HG02763 (cell line): Measurements from ENCODE around the gene SLC12A2.
A peak's percentile ranks its signal among the peaks of the same experiment; 100 is the strongest.

Experiments used
- ATAC-seq: cut with Tn5 transposase; IDR thresholded peaks from one replicate; pipeline ENCODE4 v1.9.1; 2021; ENCODE audit warnings: mild to moderate bottlenecking, moderate library complexity; ENCODE audit not compliant: unreplicated experiment

Gene SLC12A2

DNA sequence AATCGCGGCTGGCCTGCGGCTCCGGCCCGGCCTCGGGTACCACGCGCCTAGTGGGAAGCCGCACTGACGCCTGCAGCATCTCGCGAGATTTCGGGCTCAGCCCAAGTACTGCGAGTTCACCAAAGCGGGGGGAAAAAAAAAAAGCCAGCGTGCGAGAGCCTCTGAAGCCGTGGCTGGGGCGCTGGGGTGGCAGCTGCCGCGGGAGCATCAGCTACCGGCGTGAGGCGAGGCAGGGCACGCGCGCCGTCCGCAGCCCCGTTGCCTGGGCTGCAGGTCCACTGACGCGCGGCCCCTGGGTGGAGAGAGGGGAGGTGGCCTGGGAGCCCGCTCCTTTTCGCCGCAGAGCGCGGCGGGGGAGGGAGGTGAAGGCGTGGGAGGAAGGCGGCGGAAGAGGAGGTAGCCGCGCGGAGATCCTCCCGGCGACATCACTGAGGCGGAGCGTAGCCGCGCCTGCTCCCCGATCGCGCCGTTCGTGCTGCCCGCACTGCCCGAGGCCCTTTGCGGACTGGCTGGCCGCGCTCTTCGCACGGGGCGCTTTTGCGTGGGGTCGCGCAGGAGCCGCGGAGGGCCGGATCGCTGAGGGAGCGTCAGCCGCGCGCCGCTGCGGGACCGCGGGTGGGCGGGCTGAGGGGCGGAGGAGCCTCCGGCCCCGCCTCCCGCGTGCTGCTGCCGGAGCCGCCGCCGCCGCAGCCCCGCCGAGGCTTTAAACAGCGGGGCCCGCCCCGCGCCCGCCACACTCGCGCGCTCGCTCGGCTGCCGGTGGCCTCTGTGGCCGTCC lies at the start of gene SLC12A2:
TSS of gene SLC12A2 (plus strand) at position 734 of the 778 bp plus-strand sequence. CDS start 189 bp downstream, outside the sequence.
- ATAC-seq = peak; percentile 61

DNA sequence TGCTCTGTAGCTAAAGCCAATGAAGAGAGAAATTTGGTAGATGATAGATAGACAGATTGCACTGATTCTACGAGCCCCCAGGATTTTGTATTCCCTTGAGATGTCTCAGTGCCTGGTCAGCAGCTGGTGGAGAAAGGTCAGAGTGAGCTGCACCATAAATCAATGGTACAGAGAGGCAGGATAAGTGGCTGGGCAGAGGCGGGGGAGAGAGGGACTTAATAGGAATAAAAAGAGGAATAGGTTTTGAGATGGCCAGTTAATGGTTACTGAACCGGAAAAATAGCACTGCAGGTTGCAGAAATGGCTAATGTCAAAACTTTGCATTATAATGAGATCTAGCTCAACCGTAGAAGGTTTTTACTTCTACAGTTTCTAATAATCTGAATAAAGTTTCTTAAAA lies 47.9 kb upstream of the SLC12A2 start:
- no peak for ATAC-seq

DNA sequence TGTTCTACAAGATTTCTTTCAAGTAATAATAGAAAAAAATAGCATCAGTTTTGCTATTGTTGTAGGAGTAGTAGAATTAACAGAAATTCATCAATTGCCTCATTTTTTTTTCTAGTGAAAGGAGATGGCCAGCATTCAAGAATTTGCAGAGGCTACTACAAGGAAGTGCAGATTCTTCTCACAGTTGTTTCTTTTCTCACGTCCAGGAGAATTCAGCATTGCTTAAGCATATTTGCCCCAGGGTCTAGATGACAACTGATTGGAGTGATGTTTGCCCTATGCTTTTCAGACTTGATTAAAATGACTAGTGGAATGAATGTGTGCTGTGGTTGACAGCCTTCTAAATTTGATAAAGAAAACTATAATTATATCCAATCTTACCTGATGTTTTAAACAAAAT lies 46.6 kb upstream of the SLC12A2 start:
- no peak for ATAC-seq

DNA sequence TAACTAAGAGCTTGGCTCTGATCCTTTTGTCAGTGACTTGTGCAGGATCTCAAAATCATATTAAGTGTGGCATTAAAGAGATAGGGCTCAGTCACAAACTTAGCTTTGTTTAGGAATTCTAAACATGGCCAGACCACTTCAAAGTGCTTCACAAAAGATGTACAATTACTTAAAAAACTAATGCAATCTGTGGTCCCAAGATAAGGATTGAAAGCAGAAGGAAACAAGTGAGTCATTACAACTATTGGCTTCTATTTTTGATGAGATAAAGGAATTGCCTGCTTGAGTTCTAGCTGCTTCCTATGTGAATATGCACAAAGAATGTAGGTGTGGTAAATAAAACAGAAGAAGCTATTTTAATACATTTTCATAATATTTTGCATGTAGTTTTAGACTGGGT lies 44.9 kb upstream of the SLC12A2 start:
- ATAC-seq = no peak

DNA sequence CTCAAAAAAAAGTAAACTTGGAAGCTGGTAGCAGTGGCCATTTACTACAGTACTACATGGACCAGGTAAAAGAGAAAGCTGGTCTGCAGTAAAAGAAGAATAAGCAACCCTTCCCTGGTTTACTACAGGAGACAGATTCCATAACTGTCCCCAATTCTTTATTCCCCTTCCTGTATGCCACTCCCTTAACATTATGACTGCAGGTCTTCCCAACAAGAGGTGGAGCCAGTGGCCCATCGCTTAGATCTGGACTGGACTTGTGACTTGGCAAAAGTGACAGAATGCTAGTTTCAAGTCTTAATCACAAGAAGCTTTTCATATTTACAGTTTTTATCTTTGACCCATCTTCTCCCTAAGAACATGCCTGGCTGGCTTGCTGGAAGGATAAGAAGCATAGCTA lies 42.6 kb upstream of the SLC12A2 start:
- no peak for ATAC-seq

DNA sequence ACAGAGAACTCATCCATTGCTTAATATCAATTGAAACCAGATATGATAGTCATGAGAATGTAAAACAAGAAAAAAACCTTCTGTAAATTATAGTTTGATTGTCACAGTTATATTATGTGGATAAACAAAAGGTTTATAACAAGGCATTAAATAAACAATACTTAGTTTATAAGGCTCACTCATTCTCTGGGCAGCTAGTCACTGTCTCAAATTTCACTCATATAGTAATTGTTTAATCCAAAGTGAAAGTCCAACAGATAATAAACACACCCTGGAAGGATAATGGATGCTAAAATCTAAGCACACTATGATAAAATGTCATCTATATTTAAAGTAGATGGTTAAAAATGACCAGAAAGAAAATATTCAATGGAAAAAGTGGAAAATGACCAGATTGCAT lies 30.8 kb upstream of the SLC12A2 start:
- ATAC-seq = no peak

DNA sequence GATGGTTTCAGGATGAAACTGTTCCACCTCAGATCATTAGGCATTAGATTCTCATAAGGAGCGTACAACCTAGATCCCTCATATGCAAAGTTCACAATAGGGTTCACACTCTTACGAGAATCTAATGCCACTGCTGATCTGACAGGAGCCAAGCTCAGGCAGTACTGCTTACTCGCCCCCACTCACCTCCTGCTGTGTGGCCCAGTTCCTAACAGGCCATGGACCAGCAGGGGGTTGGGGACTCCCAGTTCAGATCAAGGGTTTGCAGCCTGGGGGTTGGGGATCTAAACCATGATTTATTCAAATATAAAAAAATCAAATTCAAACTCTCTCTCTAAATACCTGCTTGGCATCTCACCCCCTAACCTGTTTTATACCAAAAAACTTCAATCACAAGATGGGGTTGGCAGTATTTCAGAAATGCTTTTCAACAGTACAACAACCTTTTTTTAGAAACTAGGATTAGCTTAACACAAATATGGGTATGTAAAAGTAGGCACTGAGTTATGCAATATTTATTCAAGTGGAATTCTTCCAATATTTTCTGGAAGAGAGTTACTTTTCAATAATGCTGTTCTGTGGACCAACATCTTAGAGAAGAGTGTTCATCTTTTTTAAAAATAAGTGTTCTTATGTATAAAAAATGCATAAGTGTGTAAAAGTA lies 30.1 kb upstream of the SLC12A2 start:
- ATAC-seq = no peak

DNA sequence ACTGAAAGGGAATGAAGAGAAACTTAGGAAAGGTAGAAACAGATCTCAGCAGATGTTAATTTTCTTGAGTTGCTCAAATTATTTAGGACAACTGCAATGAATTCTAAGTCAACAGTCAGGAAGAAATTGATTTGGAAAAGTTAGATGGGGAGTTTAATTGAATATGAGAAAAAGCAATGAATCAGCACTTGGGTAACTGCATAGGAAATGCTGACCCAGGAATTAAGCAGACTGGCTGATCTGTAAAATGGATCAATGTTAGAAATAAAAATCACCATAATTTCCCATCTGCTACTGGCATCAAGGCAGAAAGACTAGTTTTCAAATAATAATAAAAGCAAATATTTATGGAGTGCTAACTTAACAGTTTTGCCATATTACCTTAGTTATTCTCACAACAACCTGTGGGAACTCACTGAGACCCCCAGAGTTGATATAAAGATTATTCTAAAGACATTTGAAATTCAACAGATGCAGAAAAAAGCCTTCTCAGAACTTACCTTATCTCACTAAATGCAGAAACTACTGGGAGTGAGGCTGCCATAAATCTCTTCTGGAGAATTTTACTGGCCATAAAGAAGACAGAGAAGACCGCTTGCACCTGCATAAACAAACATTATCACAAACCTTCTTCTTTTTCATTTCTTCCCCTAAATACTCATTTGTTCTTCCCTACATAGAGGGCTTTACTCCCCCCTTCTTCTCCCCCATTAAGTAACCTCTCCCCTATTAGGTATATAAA lies 22.8 kb upstream of the SLC12A2 start:
- ATAC-seq = no peak

DNA sequence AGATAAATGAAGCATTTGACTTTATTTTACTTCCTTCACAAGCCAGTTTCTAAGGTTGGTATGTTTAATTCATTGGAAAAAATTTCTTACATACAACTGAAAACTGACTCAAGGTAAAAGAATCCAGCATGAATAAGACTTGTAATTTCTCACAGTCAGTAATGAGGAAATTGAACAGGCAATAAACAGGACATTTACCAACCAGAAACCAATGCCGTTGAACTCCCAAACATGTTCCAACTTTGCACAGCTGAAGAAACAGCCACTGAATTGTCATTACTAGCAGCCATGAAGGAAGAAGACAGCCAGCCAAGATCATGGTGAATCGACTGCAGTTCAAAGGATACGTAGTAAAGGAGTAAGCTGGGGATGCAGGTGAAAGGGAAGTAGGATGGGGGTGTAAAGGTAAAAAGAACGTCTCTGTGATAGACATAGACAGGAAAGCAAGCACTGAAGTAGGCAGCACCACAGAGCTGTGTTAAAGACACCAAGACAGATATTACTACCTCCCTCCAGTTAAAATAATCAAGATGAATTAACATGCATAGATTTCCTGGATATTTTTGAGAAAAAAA lies 21.3 kb upstream of the SLC12A2 start:
- no peak for ATAC-seq

DNA sequence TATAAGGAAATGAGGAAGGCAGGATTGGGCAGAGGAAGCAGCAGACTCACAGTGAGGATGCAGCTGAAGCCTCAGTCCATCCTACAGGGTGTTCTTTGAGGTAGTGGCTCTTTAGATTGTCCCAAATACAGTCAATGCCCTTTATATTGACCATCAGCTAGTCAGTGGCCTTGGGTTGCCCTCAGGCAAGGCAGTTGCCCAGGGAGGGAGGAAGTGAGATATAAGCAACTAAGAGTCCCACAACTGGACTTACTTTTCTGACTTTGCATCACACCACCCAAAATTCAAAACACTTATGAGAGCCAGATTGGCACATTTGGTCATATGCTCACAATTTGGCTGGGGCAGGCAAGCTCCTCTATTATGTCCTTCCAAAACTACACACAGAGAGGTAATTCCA lies 9.4 kb upstream of the SLC12A2 start:
- ATAC-seq = no peak

DNA sequence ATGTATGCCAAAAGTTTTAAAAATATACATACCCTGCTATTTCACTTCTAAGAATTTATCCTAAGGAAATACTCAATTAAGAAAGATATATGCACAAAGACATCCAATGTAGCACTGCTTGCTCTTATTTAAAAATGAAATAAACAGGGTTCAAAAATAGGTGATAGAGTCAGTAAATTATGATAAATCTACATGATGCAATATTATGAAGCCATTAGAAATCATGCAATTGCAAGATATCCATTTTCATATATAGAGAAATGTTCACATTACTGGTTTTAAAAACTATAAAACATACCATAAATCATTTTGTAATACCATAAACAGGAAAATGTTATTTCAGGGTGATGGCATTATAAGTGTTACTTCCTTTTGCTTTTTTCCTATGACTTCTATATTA lies 8.6 kb upstream of the SLC12A2 start:
- no peak for ATAC-seq

DNA sequence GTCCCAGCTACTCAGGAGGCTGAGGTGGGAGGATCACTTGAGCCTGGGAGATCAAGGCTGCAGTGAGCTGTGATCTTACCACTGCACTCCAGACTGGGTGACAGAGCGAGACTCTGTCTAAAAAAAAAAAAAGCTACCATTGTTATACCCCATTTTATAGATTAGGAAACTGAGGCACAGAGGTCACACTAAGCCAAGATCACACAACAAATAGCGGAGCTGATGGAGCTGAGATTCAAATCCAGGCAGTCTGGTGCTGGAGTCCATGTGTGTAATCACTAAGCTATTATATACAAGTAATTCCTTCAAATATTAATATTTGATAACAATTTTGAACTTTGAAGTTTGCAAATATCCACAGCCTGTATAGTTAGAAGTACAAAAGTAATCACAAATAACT lies 6.0 kb upstream of the SLC12A2 start:
- no peak for ATAC-seq

DNA sequence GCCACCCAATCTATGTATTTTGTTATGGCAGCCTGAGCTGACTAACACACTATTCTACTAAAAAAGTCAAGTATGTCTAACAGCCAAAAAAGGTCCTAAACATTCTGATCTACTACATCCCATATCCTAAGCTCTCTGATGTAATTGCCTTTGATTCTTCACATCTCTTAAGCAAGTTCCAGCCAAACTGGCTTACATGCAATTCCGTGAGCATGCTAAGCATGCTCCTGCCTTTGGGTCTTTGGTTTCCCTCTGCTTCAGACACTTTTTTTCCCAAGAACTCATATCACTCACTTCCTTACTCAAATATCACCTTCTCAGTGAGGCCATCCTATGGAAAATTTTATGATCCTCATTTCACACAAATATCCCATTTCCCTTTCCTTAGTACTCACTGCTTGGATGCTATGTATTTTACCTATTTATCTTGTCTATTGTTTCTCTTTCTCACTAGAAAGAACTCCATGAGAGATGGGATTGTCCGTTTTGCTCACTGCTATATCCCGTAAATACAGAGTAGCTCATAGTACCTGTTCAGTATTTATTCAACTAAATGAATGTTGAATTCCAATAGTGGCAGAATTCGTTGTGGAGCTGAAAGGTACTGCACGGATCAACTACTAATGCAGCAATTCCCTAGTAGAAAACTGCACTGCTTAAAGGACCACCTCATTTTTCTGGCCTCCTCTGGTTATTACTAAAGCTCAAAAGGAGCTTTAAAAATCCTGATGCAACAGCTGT lies 2.3 kb upstream of the SLC12A2 start:
- no peak for ATAC-seq

DNA sequence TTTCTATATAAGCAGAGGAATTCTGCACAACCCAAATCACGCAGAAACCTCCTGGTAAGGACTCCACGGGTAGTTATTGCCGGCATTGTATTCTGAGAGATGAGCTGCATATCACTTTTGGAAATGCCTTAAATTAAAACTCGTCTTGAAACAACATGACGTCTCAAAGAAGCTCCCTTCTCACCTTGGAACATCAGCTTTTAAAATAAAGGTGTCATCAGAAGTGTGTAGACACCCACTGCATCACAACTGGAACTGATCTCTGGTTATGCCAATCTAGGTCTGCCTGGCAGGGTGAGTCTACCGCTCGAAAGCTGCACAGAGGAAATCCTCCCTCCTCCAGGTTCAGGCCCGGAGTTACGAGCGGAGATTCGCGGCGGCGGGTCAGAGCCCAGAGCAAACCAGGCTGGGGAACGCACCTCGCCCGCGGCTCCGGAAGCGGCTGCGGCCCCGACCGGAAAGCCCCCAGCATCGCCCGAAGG lies 974 bp upstream of the SLC12A2 start:
- ATAC-seq = peak; percentile 12

DNA sequence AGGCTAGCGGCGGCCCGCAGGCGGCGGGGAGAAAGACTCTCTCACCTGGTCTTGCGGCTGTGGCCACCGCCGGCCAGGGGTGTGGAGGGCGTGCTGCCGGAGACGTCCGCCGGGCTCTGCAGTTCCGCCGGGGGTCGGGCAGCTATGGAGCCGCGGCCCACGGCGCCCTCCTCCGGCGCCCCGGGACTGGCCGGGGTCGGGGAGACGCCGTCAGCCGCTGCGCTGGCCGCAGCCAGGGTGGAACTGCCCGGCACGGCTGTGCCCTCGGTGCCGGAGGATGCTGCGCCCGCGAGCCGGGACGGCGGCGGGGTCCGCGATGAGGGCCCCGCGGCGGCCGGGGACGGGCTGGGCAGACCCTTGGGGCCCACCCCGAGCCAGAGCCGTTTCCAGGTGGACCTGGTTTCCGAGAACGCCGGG lies 253 bp downstream of the SLC12A2 start:
- ATAC-seq = peak; percentile 35

DNA sequence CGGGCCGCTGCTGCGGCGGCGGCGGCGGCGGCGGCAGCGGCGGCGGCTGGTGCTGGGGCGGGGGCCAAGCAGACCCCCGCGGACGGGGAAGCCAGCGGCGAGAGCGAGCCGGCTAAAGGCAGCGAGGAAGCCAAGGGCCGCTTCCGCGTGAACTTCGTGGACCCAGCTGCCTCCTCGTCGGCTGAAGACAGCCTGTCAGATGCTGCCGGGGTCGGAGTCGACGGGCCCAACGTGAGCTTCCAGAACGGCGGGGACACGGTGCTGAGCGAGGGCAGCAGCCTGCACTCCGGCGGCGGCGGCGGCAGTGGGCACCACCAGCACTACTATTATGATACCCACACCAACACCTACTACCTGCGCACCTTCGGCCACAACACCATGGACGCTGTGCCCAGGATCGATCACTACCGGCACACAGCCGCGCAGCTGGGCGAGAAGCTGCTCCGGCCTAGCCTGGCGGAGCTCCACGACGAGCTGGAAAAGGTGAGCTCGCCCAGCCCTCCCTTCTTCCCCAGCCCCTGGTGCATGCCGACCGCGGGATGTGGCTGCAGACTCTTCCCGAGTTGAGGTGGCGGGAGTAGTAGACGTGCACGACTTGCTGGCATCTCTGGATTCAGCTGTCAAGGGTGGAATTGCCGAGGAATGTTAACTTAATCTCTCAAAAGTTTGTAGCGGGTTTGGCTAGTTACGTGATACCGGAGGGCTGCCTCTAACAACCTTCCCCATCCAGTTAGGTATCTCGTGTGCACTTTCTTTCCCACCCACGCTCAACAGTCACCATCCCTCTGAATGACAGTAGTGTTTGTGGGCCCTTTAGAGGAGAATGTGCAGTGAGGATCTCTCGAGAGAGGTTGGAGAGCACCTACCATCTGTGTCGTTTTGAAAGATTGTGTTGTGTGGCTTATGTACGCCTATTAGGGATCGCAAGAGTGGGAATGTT lies 932 bp downstream of the SLC12A2 start:
- peak; percentile 18 for ATAC-seq

DNA sequence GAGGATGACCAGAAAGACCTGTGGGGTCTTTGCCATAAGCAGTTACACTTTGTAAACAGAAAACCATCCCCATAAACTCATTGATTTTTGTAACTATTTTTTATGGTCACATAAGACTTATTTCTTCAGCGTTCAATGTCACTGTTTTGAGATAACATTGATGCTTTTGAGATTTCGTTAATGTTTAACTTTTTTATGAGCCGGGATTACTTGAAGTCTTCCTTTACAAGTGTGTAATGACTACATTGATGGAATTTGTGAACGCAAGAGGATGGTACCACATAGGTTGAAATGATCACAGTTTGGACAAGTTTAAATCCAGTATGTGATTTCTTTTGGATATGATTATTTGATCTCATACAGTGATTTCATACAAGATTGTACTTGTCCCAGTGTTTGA lies 1.8 kb downstream of the SLC12A2 start:
- no peak for ATAC-seq

DNA sequence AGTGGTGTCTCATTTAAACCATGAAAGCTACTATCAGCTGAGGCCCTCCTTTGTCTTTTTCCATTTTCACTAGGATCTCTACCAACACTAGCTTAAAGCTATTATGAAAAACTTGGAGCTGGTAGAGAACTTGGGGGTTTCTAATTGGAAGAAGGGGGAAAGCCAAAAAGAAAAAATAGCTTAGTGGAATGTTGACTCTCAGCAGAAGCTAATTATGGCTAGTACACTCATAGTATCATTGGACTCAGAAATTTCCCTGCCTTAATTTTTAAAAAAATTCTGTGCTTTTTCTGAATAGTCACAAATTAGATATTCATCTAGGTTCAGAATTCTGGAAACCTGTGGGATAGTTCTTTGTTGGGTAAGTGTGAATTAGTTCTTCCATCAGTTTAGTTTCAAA lies 8.0 kb downstream of the SLC12A2 start:
- no peak for ATAC-seq

DNA sequence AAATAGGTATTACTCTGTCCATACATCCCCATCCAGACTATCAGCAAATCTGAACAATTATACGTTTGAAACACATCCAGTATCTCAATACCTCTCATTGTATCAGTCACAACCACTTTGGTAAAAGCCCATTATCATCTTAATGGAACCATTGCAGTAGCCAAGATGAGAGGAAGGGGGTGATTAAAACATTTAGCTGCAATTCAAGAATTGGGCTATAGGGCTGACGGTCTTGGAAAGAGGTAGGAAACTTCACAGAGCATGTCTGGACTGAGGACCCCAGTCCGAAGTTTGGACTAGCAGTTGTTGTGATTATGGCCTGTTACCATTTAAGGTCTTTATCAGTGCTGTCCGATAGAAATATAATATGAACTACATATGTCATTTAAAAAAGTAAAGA lies 8.6 kb downstream of the SLC12A2 start:
- no peak for ATAC-seq

DNA sequence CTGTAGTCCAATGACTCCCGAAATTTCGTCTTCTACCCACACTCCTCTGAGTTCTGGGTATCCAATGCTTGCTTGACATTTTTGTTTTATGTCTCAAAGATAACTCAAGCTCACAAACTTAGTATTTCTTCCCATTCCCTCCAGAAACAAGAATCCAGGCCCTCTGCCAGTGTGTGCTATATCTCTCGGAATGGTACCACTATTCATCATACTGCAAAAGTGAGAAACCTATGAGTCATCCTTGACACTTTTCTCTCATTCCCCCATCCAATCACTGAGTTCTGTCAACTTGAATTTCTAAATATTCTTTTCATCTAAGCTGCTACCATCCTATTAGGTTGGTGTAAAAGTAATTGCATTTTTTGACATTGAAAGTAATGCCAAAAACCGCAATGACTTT lies 9.8 kb downstream of the SLC12A2 start:
- ATAC-seq = no peak
